ENCODE data around the gene SUPT3H. TPM values are rescaled to one million over a fixed set of nuclear protein-coding genes. Genes with fewer than 3 reads are reported as not detected.

The SUPT3H gene
- total RNA-seq, 8 experiments from 2014 or later = 8.7 to 43.2 (median 20.5) TPM

GRCh38 chr6:45351076-45351475, 26.7 kb downstream of the SUPT3H start:
- no peak overlapping the region for H3K4me3 ChIP-seq
- no peak for ATAC-seq (replicated peaks in 6 of 8)
- no peaks in the 10 kb centered on the region for H3K4me1 ChIP-seq (replicated peaks in 1 of 2)
- no peak overlapping the region for H3K27ac ChIP-seq
- WGBS, 10 experiments = 85 to 100% (median 100%) methylated on average over 1 to 3 of the region's 3 CpGs; no CpG with 5 or more reads in 1 of the 10 experiments
- in situ Hi-C loops (cut with MboI; ENCODE audit: low pct_unique_long_range_greater_than_20kb in 2 of 9, low sequenced_read_pairs in 9 of 9, unreplicated experiment in 9 of 9) = no loop called here

- Histone ChIP-seq H3K4me3 (no peak overlapping the region), H3K4me1 (replicated peaks in 1 of 2) (no peaks in the 10 kb centered on the region)
- in situ Hi-C loops (cut with MboI; ENCODE audit: low pct_unique_long_range_greater_than_20kb in 2 of 9, low sequenced_read_pairs in 9 of 9, unreplicated experiment in 9 of 9) = no loop called here
Observed at GRCh38 chr6:45350186-45350710, 27.5 kb downstream of the SUPT3H start.

GRCh38 chr6:45344900-45345299, 32.8 kb downstream of the SUPT3H start:
- in situ Hi-C loops (cut with MboI; ENCODE audit: low pct_unique_long_range_greater_than_20kb in 2 of 9, low sequenced_read_pairs in 9 of 9, unreplicated experiment in 9 of 9) = no loop called here
- no peak overlapping the region for H3K27ac ChIP-seq
- WGBS, 10 experiments = 69 to 86% (median 75%) methylated on average over 1 to 2 of the region's 2 CpGs; no CpG with 5 or more reads in 3 of the 10 experiments
- no peak for ATAC-seq (replicated peaks in 6 of 8)
- H3K4me3 ChIP-seq = no peak overlapping the region
- H3K4me1 ChIP-seq (replicated peaks in 1 of 2) = no peaks in the 10 kb centered on the region

More at GRCh38 chr6:45350186-45350710, 27.5 kb downstream of the SUPT3H start:
- ATAC-seq (replicated peaks in 6 of 8) = no peak
- no peak overlapping the region for H3K27ac ChIP-seq

GRCh38 chr6:45328523-45328922, 49.2 kb downstream of the SUPT3H start:
- Histone ChIP-seq H3K4me3 (no peak overlapping the region), H3K4me1 (replicated peaks in 1 of 2) (peaks cover 0 to 6% of the 10 kb centered on the region in 2 donors), H3K27ac (no peak overlapping the region)
- in situ Hi-C loops (cut with MboI; ENCODE audit: low pct_unique_long_range_greater_than_20kb in 2 of 9, low sequenced_read_pairs in 9 of 9, unreplicated experiment in 9 of 9) = no loop called here
- ATAC-seq (replicated peaks in 6 of 8) = peak in 1 of 8 experiments; percentile 19

- no peak within 1 kb of the TSS for H3K4me3 ChIP-seq
- no peak within 1 kb of the TSS for H3K27ac ChIP-seq
- peak in 4 of 8 experiments; percentile 45 to 77 (median 65) for ATAC-seq (replicated peaks in 6 of 8)
- H3K4me1 ChIP-seq (replicated peaks in 1 of 2) = peaks cover 4 to 6% of the 10 kb centered on the region in 2 donors
- in situ Hi-C loops (cut with MboI; ENCODE audit: low pct_unique_long_range_greater_than_20kb in 2 of 9, low sequenced_read_pairs in 9 of 9, unreplicated experiment in 9 of 9) = no loop called here
- WGBS, 10 experiments = 38 to 82% (median 68%) methylated on average over 1 to 5 of the region's 5 CpGs
Observed at GRCh38 chr6:45327956-45328522, 49.7 kb downstream of the SUPT3H start, which contains the start of gene RUNX2. TSS of gene RUNX2 (plus strand) at chr6:45328330. CDS start at chr6:45328727, 397 bp downstream.

GRCh38 chr6:45326698-45327417, 50.9 kb downstream of the SUPT3H start:
- 64 to 100% (median 84%) methylated on average over 2 to 5 of the region's 5 CpGs for whole genome bisulfite sequencing, 10 experiments
- no peak overlapping the region for H3K4me3 ChIP-seq
- peaks cover 4 to 6% of the 10 kb centered on the region in 2 donors for H3K4me1 ChIP-seq (replicated peaks in 1 of 2)
- H3K27ac ChIP-seq = no peak overlapping the region
- ATAC-seq (replicated peaks in 6 of 8) = peak in 1 of 8 experiments; percentile 68
- in situ Hi-C loops (cut with MboI; ENCODE audit: low pct_unique_long_range_greater_than_20kb in 2 of 9, low sequenced_read_pairs in 9 of 9, unreplicated experiment in 9 of 9) = no loop called here

GRCh38 chr6:45323656-45324224, 54.0 kb downstream of the SUPT3H start:
- Histone ChIP-seq H3K4me3 (no peak overlapping the region), H3K4me1 (replicated peaks in 1 of 2) (peaks cover 4 to 6% of the 10 kb centered on the region in 2 donors), H3K27ac (no peak overlapping the region)
- 25 to 100% (median 89%) methylated on average over 1 to 3 of the region's 3 CpGs; no CpG with 5 or more reads in 1 of the 10 experiments for WGBS, 10 experiments
- in situ Hi-C loops (cut with MboI; ENCODE audit: low pct_unique_long_range_greater_than_20kb in 2 of 9, low sequenced_read_pairs in 9 of 9, unreplicated experiment in 9 of 9) = no loop called here
- no peak for ATAC-seq (replicated peaks in 6 of 8)

GRCh38 chr6:45320349-45320748, 57.4 kb downstream of the SUPT3H start:
- ATAC-seq (replicated peaks in 6 of 8) = no peak
- Histone ChIP-seq H3K4me1 (replicated peaks in 1 of 2) (peaks cover 0 to 4% of the 10 kb centered on the region in 2 donors), H3K4me3 (no peak overlapping the region), H3K27ac (no peak overlapping the region)
- 80 to 100% (median 92%) methylated on average over 2 to 4 of the region's 4 CpGs; no CpG with 5 or more reads in 2 of the 10 experiments for WGBS, 10 experiments
- in situ Hi-C loops (cut with MboI; ENCODE audit: low pct_unique_long_range_greater_than_20kb in 2 of 9, low sequenced_read_pairs in 9 of 9, unreplicated experiment in 9 of 9) = no loop called here

- in situ Hi-C loops (cut with MboI; ENCODE audit: low pct_unique_long_range_greater_than_20kb in 2 of 9, low sequenced_read_pairs in 9 of 9, unreplicated experiment in 9 of 9) = no loop called here
- Histone ChIP-seq H3K27ac (no peak overlapping the region), H3K4me3 (no peak overlapping the region), H3K4me1 (replicated peaks in 1 of 2) (no peaks in the 10 kb centered on the region)
- WGBS, 10 experiments = 77 to 100% (median 92%) methylated on average over 2 to 5 of the region's 5 CpGs
- ATAC-seq (replicated peaks in 6 of 8) = no peak
Observed at GRCh38 chr6:45314146-45314545, 63.6 kb downstream of the SUPT3H start.

GRCh38 chr6:45310118-45310788, 67.5 kb downstream of the SUPT3H start:
- in situ Hi-C loops (cut with MboI; ENCODE audit: low pct_unique_long_range_greater_than_20kb in 2 of 9, low sequenced_read_pairs in 9 of 9, unreplicated experiment in 9 of 9) = no loop called here
- Histone ChIP-seq H3K4me3 (no peak overlapping the region), H3K4me1 (replicated peaks in 1 of 2) (no peaks in the 10 kb centered on the region), H3K27ac (no peak overlapping the region)
- no peak for ATAC-seq (replicated peaks in 6 of 8)
- WGBS, 10 experiments = 80 to 100% (median 100%) methylated on average over 1 to 6 of the region's 7 CpGs; no CpG with 5 or more reads in 5 of the 10 experiments

- H3K4me3 ChIP-seq = no peak overlapping the region
- no peak overlapping the region for H3K27ac ChIP-seq
- no peak for ATAC-seq (replicated peaks in 6 of 8)
- in situ Hi-C loops (cut with MboI; ENCODE audit: low pct_unique_long_range_greater_than_20kb in 2 of 9, low sequenced_read_pairs in 9 of 9, unreplicated experiment in 9 of 9) = no loop called here
- no peaks in the 10 kb centered on the region for H3K4me1 ChIP-seq (replicated peaks in 1 of 2)
- 33 to 100% (median 80%) methylated on average over 1 of the region's 1 CpG; no CpG with 5 or more reads in 5 of the 10 experiments for WGBS, 10 experiments
Observed at GRCh38 chr6:45305546-45305945, 72.2 kb downstream of the SUPT3H start.

GRCh38 chr6:45302832-45303231, 74.9 kb downstream of the SUPT3H start:
- in situ Hi-C loops (cut with MboI; ENCODE audit: low pct_unique_long_range_greater_than_20kb in 2 of 9, low sequenced_read_pairs in 9 of 9, unreplicated experiment in 9 of 9) = no loop called here
- H3K4me3 ChIP-seq = no peak overlapping the region
- no peak overlapping the region for H3K27ac ChIP-seq
- no peak for ATAC-seq (replicated peaks in 6 of 8)
- H3K4me1 ChIP-seq (replicated peaks in 1 of 2) = no peaks in the 10 kb centered on the region
- WGBS, 10 experiments = 90 to 100% (median 98%) methylated on average over 1 to 3 of the region's 3 CpGs
